Measurements from ENCODE around the gene RNF167.

- TF ChIP-seq POLR2A (IDR thresholded peaks at IDR 0.05; ENCODE audit: low read depth, low read length), result no peak
- no peak for TF ChIP-seq POLR2AphosphoS5 (IDR thresholded peaks at IDR 0.05; ENCODE audit: low read depth, low read length)
Measured at GRCh38 chr17:4902540-4902939, 37.5 kb upstream of the RNF167 start.

Measured in GM12892 (cell line).